Pancreas (tissue), 10 donors: ENCODE measurements around the gene SHANK2. TPM values are rescaled to one million over a fixed set of nuclear protein-coding genes. Genes with fewer than 3 reads are reported as not detected.

Source experiments
- ATAC-seq, 4 donors: fragments of 200-7000 bp; cut with Tn5 transposase; one replicate each; pipeline versions ENCODE4 v1.8.0 to v1.9.1; 2020; ENCODE audit warnings: mild to moderate bottlenecking in 4 of 4, moderate library complexity in 4 of 4
- DNase-seq, 6 donors: peaks; one replicate each; pipeline ENCODE4 v3.0.0-alpha.2; 2020
- FAIRE-seq: peaks from 2 replicates; lab custom pipeline; 2012; peaks lifted over from hg19 to GRCh38; lab: Jason Lieb, UNC
- H3K27ac ChIP-seq, 4 donors: fragments of 200-600 bp; sonication (generic); 1 replicate in 3 of 4; 2 replicates in 1 of 4; pipeline versions ENCODE4 v1.5.0 to v1.8.0; 2020
- H3K27me3 ChIP-seq, 4 donors: fragments of 200-600 bp; one replicate each; pipeline ENCODE4 v1.8.0; 2021
- H3K36me3 ChIP-seq, 3 donors: fragments of 200-600 bp; sonication (generic) in 1 of 3; one replicate each; pipeline versions ENCODE4 v1.5.0 to v1.8.0; 2020 to 2021
- H3K4me1 ChIP-seq, 3 donors: fragments of 200-600 bp; one replicate each; pipeline ENCODE4 v1.8.0; 2021
- H3K4me3 ChIP-seq, 4 donors: fragments of 200-600 bp; sonication (generic) in 2 of 4; one replicate each; pipeline versions ENCODE4 v1.5.0 to v1.8.0; 2020 to 2021
- H3K9me3 ChIP-seq, 4 donors: fragments of 200-600 bp; one replicate each; pipeline ENCODE4 v1.8.0; 2021
- WGBS, 2 donors: extraction: QIAGEN DNeasy Blood & Tissue Kit; methylation state at CpG; one replicate each; pipeline ENCODE4 v1.1.7; 2013; 5-methylcytosine and 5-hydroxymethylcytosine counted together
- intact Hi-C, 3 donors: fragments of 100-400 bp; cut with DNase I; formaldehyde crosslinking; loops; one replicate each; pipeline versions ENCODE4 v1.11.1 to v1.14.2; 2022
- polyA plus RNA-seq, 2 donors: library from polyadenylated mRNA; stranded (reverse); fragments of 200-250 nt; gene quantifications; one replicate each; pipeline ENCODE4 v1.2.3, GENCODE V29; 2013
- total RNA-seq, 6 donors: library from RNA; stranded (reverse); fragmentation: NEBNext Ultra II Directional in 4 of 6; extraction: Animal tissue kit (Norgen Biotek cat#: 25700) in 4 of 6; gene quantifications; one replicate each; pipeline versions ENCODE4 v1.2.1 to v1.2.4, GENCODE V29; 2021 to 2023
- TF ChIP-seq, protein P1 (sequence below), 4 donors: fragments of 200-600 bp; sonication (generic) in 3 of 4; IDR thresholded peaks; one replicate each; pipeline versions ENCODE4 v1.5.0 to v1.8.0; 2021; ENCODE audit warnings: antibody characterized with exemption in 4 of 4
- donor health status: healthy with polysubstance abuse.
- donor health status: DM: no; HTN: no; CAD: no; lungs with moderate emphysema.
- donor health status: DM: no; HTN: no; CAD: no.
- donor health status: control.
- donor health status: control.
- donor health status: Bipolar disorder and iron deficiency.
- donor health status: DM: yes; HTN: yes; CAD: no.
- donor health status: DM: no; HTN: no; CAD: no.
- donor health status: DM: no; HTN: no; CAD: no.
- donor health status: DM: yes; HTN: yes; CAD: no.

The SHANK2 gene
- total and polyA plus RNA-seq, 8 donors: 8.4 to 44.9 (median 28.8) TPM

- Histone ChIP-seq H3K36me3 (no peaks in the 10 kb centered on the region), H3K27ac (no peak overlapping the region), H3K27me3 (no peaks in the 10 kb centered on the region), H3K9me3 (no peaks in the 10 kb centered on the region), H3K4me3 (no peak overlapping the region), H3K4me1 (no peaks in the 10 kb centered on the region)
- no peak for ATAC-seq
- DNase-seq: no peak
- WGBS, 2 donors: 91 to 92% methylated on average over 13 of the region's 13 CpGs
- TF ChIP-seq, protein P1, sequence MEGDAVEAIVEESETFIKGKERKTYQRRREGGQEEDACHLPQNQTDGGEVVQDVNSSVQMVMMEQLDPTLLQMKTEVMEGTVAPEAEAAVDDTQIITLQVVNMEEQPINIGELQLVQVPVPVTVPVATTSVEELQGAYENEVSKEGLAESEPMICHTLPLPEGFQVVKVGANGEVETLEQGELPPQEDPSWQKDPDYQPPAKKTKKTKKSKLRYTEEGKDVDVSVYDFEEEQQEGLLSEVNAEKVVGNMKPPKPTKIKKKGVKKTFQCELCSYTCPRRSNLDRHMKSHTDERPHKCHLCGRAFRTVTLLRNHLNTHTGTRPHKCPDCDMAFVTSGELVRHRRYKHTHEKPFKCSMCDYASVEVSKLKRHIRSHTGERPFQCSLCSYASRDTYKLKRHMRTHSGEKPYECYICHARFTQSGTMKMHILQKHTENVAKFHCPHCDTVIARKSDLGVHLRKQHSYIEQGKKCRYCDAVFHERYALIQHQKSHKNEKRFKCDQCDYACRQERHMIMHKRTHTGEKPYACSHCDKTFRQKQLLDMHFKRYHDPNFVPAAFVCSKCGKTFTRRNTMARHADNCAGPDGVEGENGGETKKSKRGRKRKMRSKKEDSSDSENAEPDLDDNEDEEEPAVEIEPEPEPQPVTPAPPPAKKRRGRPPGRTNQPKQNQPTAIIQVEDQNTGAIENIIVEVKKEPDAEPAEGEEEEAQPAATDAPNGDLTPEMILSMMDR (IDR thresholded peaks at IDR 0.05): no peak
- intact Hi-C loops: loop anchor here in 1 of 3 donors (10.0 kb wide), 1 partner anchor 133 kb away; no protein-coding TSS in a partner anchor
- FAIRE-seq: no peak
Measured at GRCh38 chr11:71248251-71248570, 4.2 kb downstream of the SHANK2 start.

DNA sequence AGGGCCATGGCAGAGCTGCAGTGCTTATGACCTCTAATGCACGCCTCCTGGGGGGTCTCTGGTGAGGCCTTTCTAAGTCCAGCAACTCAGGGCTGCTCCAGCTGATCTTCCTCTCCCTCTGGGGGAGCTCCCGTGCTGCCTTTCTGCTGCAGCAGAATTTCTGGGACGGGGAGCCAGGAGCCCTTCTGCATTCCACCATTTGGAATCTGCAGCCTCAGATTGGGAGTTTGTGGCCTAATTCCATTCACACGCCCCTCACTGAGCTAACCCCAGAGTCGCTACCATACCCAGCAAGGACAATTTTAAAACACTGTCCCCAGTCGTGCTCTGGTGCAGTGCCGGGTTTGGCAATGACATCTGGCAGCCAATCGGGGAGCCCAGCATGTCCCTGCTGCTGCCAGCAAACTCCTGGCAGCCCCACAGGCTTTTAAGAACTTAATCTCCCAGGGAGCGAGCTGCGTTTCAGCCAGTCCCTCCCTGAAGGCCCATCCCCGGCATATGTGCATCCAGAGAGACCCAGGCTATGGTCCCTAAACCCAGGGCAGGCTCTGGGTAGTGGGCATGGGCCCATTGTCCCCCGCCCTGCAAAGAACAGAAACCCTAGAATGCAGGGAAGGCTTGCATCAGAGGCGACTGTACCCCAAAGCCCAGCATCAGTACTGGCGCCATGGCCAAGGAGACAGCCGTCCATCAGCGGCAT is 4.7 kb downstream of the SHANK2 start:
- Histone ChIP-seq H3K4me1 (no peaks in the 10 kb centered on the region), H3K9me3 (no peaks in the 10 kb centered on the region), H3K4me3 (no peak overlapping the region), H3K27ac (peak overlapping the region in 1 of 4 donors; percentile 14), H3K27me3 (no peaks in the 10 kb centered on the region), H3K36me3 (no peaks in the 10 kb centered on the region)
- intact Hi-C loops: loop anchor here in 1 of 3 donors (10.0 kb wide), 1 partner anchor 133 kb away; no protein-coding TSS in a partner anchor
- FAIRE-seq: no peak
- peak in 2 of 6 donors; percentile 35 to 49 for DNase-seq
- TF ChIP-seq, protein P1 (IDR thresholded peaks at IDR 0.05): no peak
- 55% methylated on average over 16 of the region's 16 CpGs for WGBS, 2 donors
- ATAC-seq: no peak

DNA sequence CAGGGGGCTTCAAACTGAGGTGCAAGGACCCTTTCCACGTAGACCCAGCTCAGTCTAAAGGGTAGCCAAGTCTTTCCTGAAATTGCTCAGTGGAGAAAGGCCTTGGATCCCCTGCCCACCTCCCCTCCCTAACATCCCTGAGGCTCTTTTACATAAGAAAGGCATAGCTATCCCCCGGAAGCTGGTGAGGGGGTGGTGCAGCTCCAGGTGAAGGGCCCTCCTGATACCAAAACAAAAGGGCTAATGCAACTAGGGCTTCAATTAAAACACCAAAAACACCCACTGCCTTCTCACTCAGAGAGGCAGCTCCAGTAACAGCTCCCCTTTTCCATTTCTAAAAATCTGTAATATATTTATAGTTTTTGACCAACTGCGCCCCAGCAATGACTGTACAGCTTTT is 5.8 kb downstream of the SHANK2 start:
- Histone ChIP-seq H3K9me3 (no peaks in the 10 kb centered on the region), H3K36me3 (no peaks in the 10 kb centered on the region), H3K27me3 (no peaks in the 10 kb centered on the region), H3K27ac (no peak overlapping the region), H3K4me3 (no peak overlapping the region), H3K4me1 (no peaks in the 10 kb centered on the region)
- 81 to 90% methylated on average over 3 of the region's 3 CpGs for WGBS, 2 donors
- TF ChIP-seq, protein P1 (IDR thresholded peaks at IDR 0.05): no peak
- peak in 1 of 6 donors; percentile 22 for DNase-seq
- ATAC-seq: no peak
- intact Hi-C loops: loop anchor here in 1 of 3 donors (10.0 kb wide), 1 partner anchor 132 kb away; no protein-coding TSS in a partner anchor
- FAIRE-seq: no peak

GRCh38 chr11:71245601-71246391 is 6.6 kb downstream of the SHANK2 start:
- no peaks in the 10 kb centered on the region for H3K36me3 ChIP-seq
- ATAC-seq (no peak), DNase-seq (peak in 1 of 6 donors; percentile 17), FAIRE-seq (no peak)
- intact Hi-C loops: loop anchor here in 1 of 3 donors (10.0 kb wide), 1 partner anchor 131 kb away; no protein-coding TSS in a partner anchor
- no peak overlapping the region for H3K4me3 ChIP-seq
- H3K27me3 ChIP-seq: no peaks in the 10 kb centered on the region
- TF ChIP-seq, protein P1 (IDR thresholded peaks at IDR 0.05): no peak
- H3K9me3 ChIP-seq: no peaks in the 10 kb centered on the region
- H3K4me1 ChIP-seq: no peaks in the 10 kb centered on the region
- WGBS, 2 donors: 75 to 78% methylated on average over 19 of the region's 19 CpGs
- no peak overlapping the region for H3K27ac ChIP-seq
